ENCODE data around the gene CABLES1. TPM values are rescaled to one million over a fixed set of nuclear protein-coding genes. Genes with fewer than 3 reads are reported as not detected.

Gene CABLES1
- polyA plus RNA-seq, 2 of the 4 experiments (the other 2 are of a cell fraction): 4.5 to 8.6 TPM

- TF ChIP-seq JUNB (IDR thresholded peaks at IDR 0.05) (no peak), TFCP2L1 (CRISPR knock-in tag; IDR thresholded peaks at IDR 0.05) (no peak), HES2 (IDR thresholded peaks at IDR 0.05) (no peak), ESRRA (IDR thresholded peaks at IDR 0.05; ENCODE audit: borderline replicate concordance, low read length) (no peak), PHF8 (IDR thresholded peaks at IDR 0.05; ENCODE audit: borderline replicate concordance, low read depth) (no peak)
Observed at GRCh38 chr18:23231340-23232021, 96.2 kb downstream of the CABLES1 start (continued).

GRCh38 chr18:23232331-23232730 is 97.0 kb downstream of the CABLES1 start:
- no peak overlapping the region for H3K4me2 ChIP-seq
- H3K27ac ChIP-seq: no peak overlapping the region
- H3K4me3 ChIP-seq: no peak overlapping the region
- no peak for TF ChIP-seq ELK1 (IDR thresholded peaks at IDR 0.05; ENCODE audit: low read depth, low read length)
- TF ChIP-seq POLR2AphosphoS2 (conservative IDR thresholded peaks at IDR 0.05; ENCODE audit: low read length): no peak
- TF ChIP-seq ATOH8 (CRISPR knock-in tag; IDR thresholded peaks at IDR 0.05; ENCODE audit: low read depth): no peak
- TF ChIP-seq GATA3 (IDR thresholded peaks at IDR 0.05; ENCODE audit: borderline replicate concordance): no peak
- POLR2A ChIA-PET: no interaction called here
- 0 out of 3 replicates have a peak, but pooled peaks cover 2% of the 10 kb centered on the region for H3K4me1 ChIP-seq
- H3K9me3 ChIP-seq: no peaks in the 10 kb centered on the region
- ATAC-seq: no peak
- no peak for FAIRE-seq
- WGBS (ENCODE audit: missing lambda C conversion rate): 79% methylated on average over 6 of the region's 6 CpGs
- CTCF ChIA-PET: no interaction called here
- DNase-seq (ENCODE audit: low read depth in 1 of 2, low spot score in 1 of 2): no peak

- Histone ChIP-seq H3K9me3 (no peaks in the 10 kb centered on the region), H3K4me1 (no peaks in the 10 kb centered on the region), H3K4me2 (no peak overlapping the region), H3K4me3 (no peak overlapping the region), H3K27ac (no peak overlapping the region)
- DNase-seq (ENCODE audit: low read depth in 1 of 2, low spot score in 1 of 2) (no peak), FAIRE-seq (no peak), ATAC-seq (no peak)
- ChIA-PET POLR2A (no interaction called here), CTCF (no interaction called here)
- TF ChIP-seq MAZ (IDR thresholded peaks at IDR 0.05; ENCODE audit: borderline replicate concordance, low read depth, low read length): no peak
- no peak for TF ChIP-seq HES2 (IDR thresholded peaks at IDR 0.05)
- no peak for TF ChIP-seq KDM1A (IDR thresholded peaks at IDR 0.05; ENCODE audit: low read depth)
- no peak for TF ChIP-seq RARB (CRISPR knock-in tag; IDR thresholded peaks at IDR 0.05)
- no peak for TF ChIP-seq HDAC2 (IDR thresholded peaks at IDR 0.05)
- no peak for TF ChIP-seq MAX (IDR thresholded peaks at IDR 0.05)
- TF ChIP-seq FOXS1 (CRISPR knock-in tag; IDR thresholded peaks at IDR 0.05): no peak
- TF ChIP-seq HOXA7 (CRISPR knock-in tag; IDR thresholded peaks at IDR 0.05): no peak
- TF ChIP-seq HOXB13 (CRISPR knock-in tag; IDR thresholded peaks at IDR 0.05; ENCODE audit: low read depth): no peak
- TF ChIP-seq NPAS2 (CRISPR knock-in tag; IDR thresholded peaks at IDR 0.05; ENCODE audit: borderline replicate concordance): no peak
- TF ChIP-seq CHD4 (IDR thresholded peaks at IDR 0.05; ENCODE audit: borderline replicate concordance): no peak
- TF ChIP-seq ELK1 (IDR thresholded peaks at IDR 0.05; ENCODE audit: low read depth, low read length): no peak
- TF ChIP-seq REST (IDR thresholded peaks at IDR 0.05): no peak
- TF ChIP-seq HEYL (CRISPR knock-in tag; IDR thresholded peaks at IDR 0.05): no peak
- WGBS (ENCODE audit: missing lambda C conversion rate): 91% methylated on average over 5 of the region's 5 CpGs
Observed at GRCh38 chr18:23234619-23235018, 99.3 kb downstream of the CABLES1 start.
